Measurements from ENCODE around the gene MUC2.

MUC2 gene

GRCh38 chr11:1036931-1037330 lies 37.7 kb upstream of the MUC2 start:
- DNase-seq = no peak

GRCh38 chr11:1037506-1038055 lies 37.1 kb upstream of the MUC2 start:
- no peak for DNase-seq

- no peak for DNase-seq
These were observed 36.3 kb upstream of the MUC2 start for GRCh38 chr11:1038361-1038760.

GRCh38 chr11:1038921-1039320 lies 35.8 kb upstream of the MUC2 start:
- DNase-seq = no peak

- DNase-seq = no peak
These were observed 34.9 kb upstream of the MUC2 start for GRCh38 chr11:1039481-1040427.

GRCh38 chr11:1040428-1041148 lies 34.1 kb upstream of the MUC2 start:
- no peak for DNase-seq

GRCh38 chr11:1041149-1041467 lies 33.6 kb upstream of the MUC2 start:
- no peak for DNase-seq

- DNase-seq = no peak
These were observed 33.2 kb upstream of the MUC2 start for GRCh38 chr11:1041471-1041870.

- DNase-seq = no peak
These were observed 32.6 kb upstream of the MUC2 start for GRCh38 chr11:1041936-1042608.

- no peak for DNase-seq
These were observed 31.8 kb upstream of the MUC2 start for GRCh38 chr11:1042626-1043562.

GRCh38 chr11:1043563-1044096 lies 31.0 kb upstream of the MUC2 start:
- DNase-seq = no peak

- DNase-seq = no peak
These were observed 30.5 kb upstream of the MUC2 start for GRCh38 chr11:1044160-1044559.

- DNase-seq = no peak
These were observed 27.0 kb upstream of the MUC2 start for GRCh38 chr11:1047595-1048156.

GRCh38 chr11:1048375-1049070 lies 26.2 kb upstream of the MUC2 start:
- no peak for DNase-seq

GRCh38 chr11:1049071-1049405 lies 25.6 kb upstream of the MUC2 start:
- DNase-seq = no peak

GRCh38 chr11:1049431-1049891 lies 25.2 kb upstream of the MUC2 start:
- peak; percentile 87 for DNase-seq

GRCh38 chr11:1049911-1050580 lies 24.6 kb upstream of the MUC2 start:
- DNase-seq = no peak

GRCh38 chr11:1050581-1051355 lies 23.9 kb upstream of the MUC2 start:
- DNase-seq = peak; percentile 77

GRCh38 chr11:1051356-1052132 lies 23.1 kb upstream of the MUC2 start:
- no peak for DNase-seq

Measured in COR-L47 (cell line).